ENCODE measurements around the gene POLR3K.
A peak's percentile ranks its signal among the peaks of the same experiment; 100 is the strongest.
"Not testable (repeated sequence)": the region's sequence is repeated elsewhere in the genome, so short reads cannot be mapped to it uniquely, and the experiment has no call there.

The POLR3K gene

GRCh38 chr16:59440-60059, 6.1 kb upstream of the POLR3K start:
- Histone ChIP-seq H3K36me3 (ENCODE audit: control insufficient read depth, insufficient read depth, low read length) (peaks cover 36% of the 10 kb centered on the region), H3K9ac (ENCODE audit: low read length) (no peak overlapping the region), H3K27me3 (ENCODE audit: control insufficient read depth, insufficient read depth, low read length) (no peaks in the 10 kb centered on the region), H3K4me3 (ENCODE audit: low read length) (no peak overlapping the region), H3K27ac (ENCODE audit: low read depth, low read length) (no peak overlapping the region), H3K4me1 (ENCODE audit: control insufficient read depth, insufficient read depth, low read length) (no peaks in the 10 kb centered on the region)

DNA sequence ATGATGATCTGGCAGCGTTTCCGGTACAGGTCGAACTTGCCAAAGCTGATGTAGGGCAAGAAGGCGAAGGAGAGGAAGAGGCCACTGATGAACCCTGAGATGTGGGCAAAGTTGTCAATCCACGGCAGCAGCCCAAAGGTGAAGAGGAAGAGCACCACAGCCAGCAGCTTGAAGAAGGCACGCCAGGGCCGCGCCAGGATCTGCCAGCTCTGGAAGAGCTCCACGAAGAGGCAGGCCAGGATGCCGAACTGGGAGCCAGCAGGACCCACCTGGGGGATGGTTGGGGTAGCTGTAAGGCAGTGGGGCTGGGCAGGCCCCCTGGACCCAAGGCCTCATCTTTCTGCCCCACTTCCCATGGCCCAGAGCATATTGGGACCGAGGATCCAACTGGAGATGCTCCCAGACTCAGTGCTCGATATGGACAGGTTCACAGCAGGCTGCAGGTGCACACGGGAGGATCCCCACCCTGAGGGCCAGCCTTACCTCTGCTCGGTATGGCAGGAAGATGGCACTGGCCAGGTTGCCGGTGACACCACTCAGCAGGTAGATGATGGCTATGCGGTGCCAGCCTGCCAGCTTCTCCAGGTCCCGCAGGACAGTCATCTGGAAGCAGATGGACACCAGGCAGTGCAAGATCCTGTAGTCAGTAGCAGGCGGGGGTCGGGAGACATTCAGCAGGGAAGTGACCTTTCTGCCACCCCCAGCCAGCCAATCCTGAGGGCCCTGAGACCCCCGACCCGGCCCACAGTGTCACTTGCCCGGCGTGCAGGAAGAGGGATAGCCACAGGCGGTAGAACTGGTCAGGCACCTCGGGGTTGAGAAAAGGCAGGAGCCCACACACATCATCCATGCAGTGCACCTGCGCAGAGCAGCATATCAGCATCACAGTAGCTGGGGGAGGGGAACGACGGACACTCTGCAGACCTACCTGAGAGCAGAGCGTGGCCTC, 5.4 kb upstream of the POLR3K start:
- Histone ChIP-seq H3K27ac (ENCODE audit: low read depth, low read length) (no peak overlapping the region), H3K27me3 (ENCODE audit: control insufficient read depth, insufficient read depth, low read length) (no peaks in the 10 kb centered on the region), H3K4me1 (ENCODE audit: control insufficient read depth, insufficient read depth, low read length) (peaks cover 4% of the 10 kb centered on the region), H3K4me3 (ENCODE audit: low read length) (no peak overlapping the region), H3K36me3 (ENCODE audit: control insufficient read depth, insufficient read depth, low read length) (peaks cover 32% of the 10 kb centered on the region), H3K9ac (ENCODE audit: low read length) (no peak overlapping the region)

DNA sequence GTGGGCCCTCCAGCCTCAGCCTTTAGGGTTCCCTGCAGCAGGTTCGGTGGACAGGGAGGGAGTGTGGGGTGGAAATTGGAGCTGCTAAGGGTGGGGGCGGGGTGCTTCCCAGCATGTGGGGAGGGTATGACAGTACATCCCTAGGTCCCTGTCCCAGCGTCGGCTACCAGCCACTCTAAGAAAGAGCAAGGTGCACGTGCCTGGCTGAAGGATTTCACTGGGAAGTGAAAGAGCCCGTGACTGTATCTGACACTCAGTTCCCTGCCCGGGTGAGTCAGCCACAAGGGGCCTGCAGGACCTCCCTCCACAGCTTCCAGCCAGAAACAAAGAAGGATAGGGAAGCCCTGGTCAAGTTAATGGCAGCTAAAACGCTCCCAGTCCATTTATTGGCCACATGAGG, 4.3 kb upstream of the POLR3K start:
- Histone ChIP-seq H3K27me3 (ENCODE audit: control insufficient read depth, insufficient read depth, low read length) (no peaks in the 10 kb centered on the region), H3K36me3 (ENCODE audit: control insufficient read depth, insufficient read depth, low read length) (peaks cover 28% of the 10 kb centered on the region), H3K4me3 (ENCODE audit: low read length) (no peak overlapping the region), H3K9ac (ENCODE audit: low read length) (no peak overlapping the region), H3K27ac (ENCODE audit: low read depth, low read length) (no peak overlapping the region), H3K4me1 (ENCODE audit: control insufficient read depth, insufficient read depth, low read length) (peaks cover 6% of the 10 kb centered on the region)

- Histone ChIP-seq H3K36me3 (ENCODE audit: control insufficient read depth, insufficient read depth, low read length) (peaks cover 28% of the 10 kb centered on the region), H3K4me3 (ENCODE audit: low read length) (no peak overlapping the region), H3K4me1 (ENCODE audit: control insufficient read depth, insufficient read depth, low read length) (peaks cover 7% of the 10 kb centered on the region), H3K27ac (ENCODE audit: low read depth, low read length) (no peak overlapping the region), H3K9ac (ENCODE audit: low read length) (no peak overlapping the region), H3K27me3 (ENCODE audit: control insufficient read depth, insufficient read depth, low read length) (no peaks in the 10 kb centered on the region)
Measured at GRCh38 chr16:56231-56927, 3.0 kb upstream of the POLR3K start.

DNA sequence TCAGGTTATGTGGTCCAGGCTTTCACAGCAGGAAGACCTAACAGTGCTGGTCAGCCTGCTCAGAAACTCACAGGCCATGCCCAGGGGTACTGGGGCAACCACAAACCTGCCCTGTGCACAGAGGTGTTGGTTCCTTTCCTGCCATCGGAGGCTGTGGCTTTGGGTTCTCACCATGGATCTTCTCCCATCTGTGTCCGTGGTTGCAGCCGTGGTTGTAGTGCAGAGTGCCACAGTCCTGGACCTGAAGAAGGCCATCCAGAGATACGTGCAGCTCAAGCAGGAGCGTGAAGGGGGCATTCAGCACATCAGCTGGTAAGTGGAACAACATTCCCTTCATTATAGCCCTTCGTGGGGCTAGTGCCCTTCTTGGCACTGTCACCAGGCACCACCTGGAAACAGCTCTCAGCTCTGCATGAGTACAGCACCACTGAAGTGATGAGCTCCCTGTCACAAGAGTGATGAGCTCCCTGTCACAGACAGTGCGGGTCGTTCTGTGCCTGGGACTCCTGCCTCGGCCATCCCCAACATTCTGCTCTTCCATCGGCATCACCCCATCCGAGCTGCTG, 2.2 kb upstream of the POLR3K start:
- Histone ChIP-seq H3K9ac (ENCODE audit: low read length) (no peak overlapping the region), H3K36me3 (ENCODE audit: control insufficient read depth, insufficient read depth, low read length) (peaks cover 28% of the 10 kb centered on the region), H3K27ac (ENCODE audit: low read depth, low read length) (no peak overlapping the region), H3K4me1 (ENCODE audit: control insufficient read depth, insufficient read depth, low read length) (peaks cover 7% of the 10 kb centered on the region), H3K27me3 (ENCODE audit: control insufficient read depth, insufficient read depth, low read length) (no peaks in the 10 kb centered on the region), H3K4me3 (ENCODE audit: low read length) (no peak overlapping the region)

DNA sequence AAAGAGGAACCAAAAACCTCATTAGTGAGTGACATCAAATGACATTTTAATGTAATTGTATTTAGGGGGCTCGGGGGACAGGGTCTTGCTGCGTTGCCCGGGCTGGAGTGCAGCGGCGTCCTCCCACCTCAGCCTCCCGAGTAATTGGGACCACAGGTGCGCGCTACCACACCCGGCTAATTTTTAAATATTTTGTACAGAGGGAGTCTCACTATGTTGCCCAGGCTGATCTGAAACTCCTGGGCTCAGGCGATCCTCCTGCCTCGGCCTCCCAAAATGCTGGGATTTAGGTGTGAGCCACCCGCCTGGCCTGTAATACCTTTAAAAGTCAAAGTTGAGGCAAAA, 801 bp upstream of the POLR3K start:
- H3K4me1 ChIP-seq (ENCODE audit: control insufficient read depth, insufficient read depth, low read length), result peaks cover 7% of the 10 kb centered on the region
- H3K36me3 ChIP-seq (ENCODE audit: control insufficient read depth, insufficient read depth, low read length), result peaks cover 20% of the 10 kb centered on the region
- peak overlapping the region; percentile 43 for H3K9ac ChIP-seq (ENCODE audit: low read length)
- no peaks in the 10 kb centered on the region for H3K27me3 ChIP-seq (ENCODE audit: control insufficient read depth, insufficient read depth, low read length)
- peak overlapping the region; percentile 52 for H3K27ac ChIP-seq (ENCODE audit: low read depth, low read length)
- H3K4me3 ChIP-seq (ENCODE audit: low read length), result peak overlapping the region; percentile 93

DNA sequence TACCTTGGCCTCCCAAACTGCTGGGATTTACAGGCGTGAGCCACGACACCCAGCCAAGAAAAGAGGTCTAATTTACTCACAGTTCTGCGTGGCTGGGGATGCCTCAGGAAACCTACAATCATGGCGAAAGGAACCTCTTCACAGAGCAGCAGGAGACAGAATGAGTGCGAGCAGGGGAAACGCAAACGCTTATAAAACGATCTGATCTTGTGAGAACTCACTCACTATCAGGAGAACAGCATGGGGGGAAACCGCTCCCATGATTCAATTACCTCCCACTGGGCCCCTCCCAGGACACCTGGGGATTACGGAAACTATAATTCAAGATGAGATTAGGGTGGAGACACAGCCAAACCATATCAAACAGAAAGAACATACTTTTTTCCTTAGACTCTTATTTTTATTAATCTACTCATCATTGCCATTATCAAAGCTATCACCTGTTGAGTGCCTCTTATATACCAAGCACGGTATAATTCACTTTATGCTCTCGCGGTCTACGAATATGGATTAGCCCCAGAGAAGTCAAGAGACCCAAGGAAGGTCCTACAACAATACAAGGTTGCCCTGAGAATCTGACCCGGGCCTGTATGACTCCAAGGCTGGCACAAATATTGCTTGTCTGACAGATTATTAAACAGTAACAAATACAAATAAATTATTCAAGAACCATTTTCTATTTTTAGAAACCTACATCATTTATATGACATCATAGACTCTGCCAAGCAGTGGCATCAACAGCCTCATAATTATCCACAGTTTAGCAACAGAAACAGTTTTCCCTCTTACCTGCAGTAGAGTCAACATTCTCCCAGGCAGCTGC, 2.4 kb downstream of the POLR3K start:
- H3K27ac ChIP-seq (ENCODE audit: low read depth, low read length), result no peak overlapping the region
- H3K36me3 ChIP-seq (ENCODE audit: control insufficient read depth, insufficient read depth, low read length), result peaks cover 8% of the 10 kb centered on the region
- no peaks in the 10 kb centered on the region for H3K27me3 ChIP-seq (ENCODE audit: control insufficient read depth, insufficient read depth, low read length)
- H3K4me3 ChIP-seq (ENCODE audit: low read length), result no peak overlapping the region
- H3K4me1 ChIP-seq (ENCODE audit: control insufficient read depth, insufficient read depth, low read length), result peaks cover 7% of the 10 kb centered on the region
- no peak overlapping the region for H3K9ac ChIP-seq (ENCODE audit: low read length)

DNA sequence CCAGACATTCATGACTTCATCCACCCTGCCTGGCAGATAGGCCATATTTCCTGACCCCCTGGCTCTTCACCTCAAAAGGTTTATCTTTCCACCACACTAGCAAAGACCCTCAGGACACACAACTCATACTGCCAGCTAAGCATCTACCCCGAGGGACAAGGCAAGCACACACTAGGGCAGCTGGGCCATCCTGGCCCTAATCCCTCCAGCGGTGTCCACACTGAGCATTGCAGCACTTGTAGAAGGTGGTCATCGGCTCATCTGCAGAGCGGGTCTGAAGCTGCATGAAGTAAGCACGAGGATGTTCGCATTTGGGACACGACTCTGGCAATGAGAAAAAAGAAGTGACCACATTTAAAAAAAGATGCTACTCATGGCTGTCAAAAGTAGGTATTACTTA, 6.2 kb downstream of the POLR3K start:
- Histone ChIP-seq H3K27ac (ENCODE audit: low read depth, low read length) (no peak overlapping the region), H3K9ac (ENCODE audit: low read length) (no peak overlapping the region), H3K27me3 (ENCODE audit: control insufficient read depth, insufficient read depth, low read length) (no peaks in the 10 kb centered on the region), H3K4me1 (ENCODE audit: control insufficient read depth, insufficient read depth, low read length) (no peaks in the 10 kb centered on the region), H3K36me3 (ENCODE audit: control insufficient read depth, insufficient read depth, low read length) (peaks cover 5% of the 10 kb centered on the region), H3K4me3 (ENCODE audit: low read length) (no peak overlapping the region)

DNA sequence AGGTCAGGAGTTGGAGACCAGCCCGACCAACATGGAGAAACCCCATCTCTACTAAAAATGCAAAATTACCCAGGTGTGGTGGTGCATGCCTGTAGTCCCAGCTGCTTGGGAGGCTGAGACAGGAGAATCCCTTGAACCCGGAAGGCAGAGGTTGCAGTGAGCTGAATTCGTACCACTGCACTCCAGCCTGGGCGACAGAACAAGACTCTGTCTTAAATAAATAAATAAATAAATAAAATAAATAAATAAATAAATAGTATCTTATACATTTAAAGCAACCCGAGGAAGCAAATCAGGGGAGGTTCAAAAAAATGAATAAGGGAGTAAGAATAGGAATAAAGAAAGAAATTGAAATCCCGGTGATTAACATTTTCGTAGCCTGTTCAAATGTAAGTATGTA, 6.9 kb downstream of the POLR3K start:
- not testable (repeated sequence) for H3K9ac ChIP-seq (ENCODE audit: low read length); H3K4me3 ChIP-seq (ENCODE audit: low read length); H3K36me3 ChIP-seq (ENCODE audit: control insufficient read depth, insufficient read depth, low read length); H3K4me1 ChIP-seq (ENCODE audit: control insufficient read depth, insufficient read depth, low read length); H3K27ac ChIP-seq (ENCODE audit: low read depth, low read length); H3K27me3 ChIP-seq (ENCODE audit: control insufficient read depth, insufficient read depth, low read length)

DNA sequence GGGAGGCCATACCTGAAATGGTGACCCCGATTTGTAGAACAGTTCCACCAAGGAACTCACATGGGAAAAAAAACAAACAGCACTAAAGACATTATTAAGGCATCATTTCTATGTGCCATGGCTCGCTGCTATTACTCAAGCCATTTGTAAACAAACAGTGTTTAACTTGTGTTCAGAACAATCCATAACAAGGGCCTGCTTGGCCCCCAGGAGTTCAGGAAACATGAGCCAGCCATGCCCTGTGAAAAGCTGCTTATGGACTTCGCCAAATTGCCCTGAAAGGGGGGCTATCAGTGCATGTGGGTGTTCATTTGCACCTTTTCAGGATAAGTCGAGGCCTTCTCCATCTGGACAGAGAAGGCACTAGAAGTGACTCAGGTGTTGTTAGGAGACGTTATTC, 8.0 kb downstream of the POLR3K start:
- H3K4me1 ChIP-seq (ENCODE audit: control insufficient read depth, insufficient read depth, low read length), result no peaks in the 10 kb centered on the region
- H3K36me3 ChIP-seq (ENCODE audit: control insufficient read depth, insufficient read depth, low read length), result peaks cover 5% of the 10 kb centered on the region
- H3K27me3 ChIP-seq (ENCODE audit: control insufficient read depth, insufficient read depth, low read length), result no peaks in the 10 kb centered on the region
- no peak overlapping the region for H3K9ac ChIP-seq (ENCODE audit: low read length)
- H3K4me3 ChIP-seq (ENCODE audit: low read length), result no peak overlapping the region
- no peak overlapping the region for H3K27ac ChIP-seq (ENCODE audit: low read depth, low read length)

- Histone ChIP-seq H3K27me3 (ENCODE audit: control insufficient read depth, insufficient read depth, low read length) (no peaks in the 10 kb centered on the region), H3K4me3 (ENCODE audit: low read length) (no peak overlapping the region), H3K9ac (ENCODE audit: low read length) (no peak overlapping the region), H3K27ac (ENCODE audit: low read depth, low read length) (no peak overlapping the region), H3K4me1 (ENCODE audit: control insufficient read depth, insufficient read depth, low read length) (no peaks in the 10 kb centered on the region), H3K36me3 (ENCODE audit: control insufficient read depth, insufficient read depth, low read length) (peaks cover 5% of the 10 kb centered on the region)
Measured at GRCh38 chr16:44655-45054, 8.8 kb downstream of the POLR3K start.

DNA sequence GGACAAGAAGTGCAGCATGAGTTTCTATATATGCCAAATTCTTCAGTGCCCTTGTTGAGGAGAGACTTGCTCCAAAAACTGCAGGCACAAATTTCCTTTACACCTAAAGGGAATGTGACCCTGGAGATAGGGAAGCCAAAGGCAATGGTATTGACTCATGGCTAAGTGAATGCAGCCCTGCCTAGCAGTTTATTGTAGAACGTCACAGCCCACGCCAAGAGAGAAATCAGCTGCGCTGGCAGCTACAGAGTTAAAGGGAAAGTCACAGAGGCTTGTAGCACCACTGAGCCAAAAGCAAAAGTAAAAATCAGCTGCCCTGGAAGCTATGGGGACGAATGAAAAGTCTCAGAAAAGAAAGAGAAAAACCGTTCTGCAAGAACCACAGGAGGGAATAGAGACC, 10.1 kb downstream of the POLR3K start:
- no peak overlapping the region for H3K4me3 ChIP-seq (ENCODE audit: low read length)
- no peaks in the 10 kb centered on the region for H3K4me1 ChIP-seq (ENCODE audit: control insufficient read depth, insufficient read depth, low read length)
- H3K27me3 ChIP-seq (ENCODE audit: control insufficient read depth, insufficient read depth, low read length), result no peaks in the 10 kb centered on the region
- H3K27ac ChIP-seq (ENCODE audit: low read depth, low read length), result no peak overlapping the region
- peaks cover 5% of the 10 kb centered on the region for H3K36me3 ChIP-seq (ENCODE audit: control insufficient read depth, insufficient read depth, low read length)
- H3K9ac ChIP-seq (ENCODE audit: low read length), result no peak overlapping the region
